HepG2 (cell line): ENCODE results near the gene PCYT2. TPM values are rescaled to one million over a fixed set of nuclear protein-coding genes. Genes with fewer than 3 reads are reported as not detected.

ENCODE experiments used
- ATF4 ChIP-seq, 2 experiments: fragments of 450-650 bp in 1 of 2; sonication (generic) in 1 of 2; formaldehyde crosslinking; IDR thresholded peaks; 2 replicates each; pipeline versions ENCODE4 v1.5.0 to v1.8.0; 2020 to 2022; ENCODE audit warnings: mild to moderate bottlenecking in 1 of 2, missing genetic modification reagents in 1 of 2
- MYNN ChIP-seq: sonication (generic); formaldehyde crosslinking; IDR thresholded peaks from 2 replicates; pipeline ENCODE4 v1.4.0; 2020; ENCODE audit warnings: mild to moderate bottlenecking, low read depth, missing genetic modification reagents
- PHF5A ChIP-seq: IDR thresholded peaks from one replicate; pipeline ENCODE4 v1.6.1; 2018; ENCODE audit warnings: low read depth, missing genetic modification reagents; ENCODE audit not compliant: unreplicated experiment
- RELA ChIP-seq: sonication (generic); formaldehyde crosslinking; IDR thresholded peaks from 2 replicates; pipeline ENCODE4 v1.4.0; 2020; ENCODE audit warnings: missing genetic modification reagents
- STAG1 ChIP-seq: sonication (generic); formaldehyde crosslinking; IDR thresholded peaks from 2 replicates; pipeline ENCODE4 v1.4.0; 2020; ENCODE audit warnings: missing genetic modification reagents
- ZC3H4 ChIP-seq: sonication (generic); formaldehyde crosslinking; IDR thresholded peaks from 2 replicates; pipeline ENCODE4 v1.4.0; 2020; ENCODE audit warnings: missing genetic modification reagents, borderline replicate concordance
- ZFX ChIP-seq: sonication (generic); formaldehyde crosslinking; IDR thresholded peaks from 2 replicates; pipeline ENCODE4 v1.4.0; 2020; ENCODE audit warnings: mild to moderate bottlenecking, low read depth, missing genetic modification reagents, moderate library complexity
- ZNF646 ChIP-seq: sonication (generic); formaldehyde crosslinking; IDR thresholded peaks from 2 replicates; pipeline ENCODE4 v1.9.0; 2021; ENCODE audit warnings: mild to moderate bottlenecking, missing genetic modification reagents
- ZNF781 ChIP-seq: sonication (generic); formaldehyde crosslinking; IDR thresholded peaks from 2 replicates; pipeline ENCODE4 v1.5.1; 2020; ENCODE audit warnings: borderline replicate concordance, mild to moderate bottlenecking, missing genetic modification reagents; ENCODE audit errors: not compliant biosample characterization
- ZNF800 ChIP-seq: sonication (generic); formaldehyde crosslinking; IDR thresholded peaks from 2 replicates; pipeline ENCODE4 v1.4.0; 2020; ENCODE audit warnings: missing genetic modification reagents
- ZSCAN5A ChIP-seq: sonication (generic); formaldehyde crosslinking; IDR thresholded peaks from 2 replicates; pipeline ENCODE4 v1.8.0; 2022; ENCODE audit warnings: mild to moderate bottlenecking, missing genetic modification reagents, borderline replicate concordance
- polyA plus RNA-seq, 8 experiments: library from polyadenylated mRNA; depleted of rRNA in 3 of 8; stranded (reverse) in 7 of 8; unstranded in 1 of 8; fragments of >200 nt; fragmentation: Illumina TruSeq in 4 of 8; extraction: Trizol in 4 of 8; gene quantifications; 2 replicates each; pipeline versions ENCODE4 v1.2.1 to v1.2.3, GENCODE V29; 2011 to 2016; ENCODE audit warnings: low read depth in 4 of 8, missing spikeins in 1 of 8, mixed read lengths in 1 of 8; ENCODE audit not compliant: insufficient read depth in 1 of 8
- total RNA-seq, 5 experiments: library from RNA; depleted of rRNA; stranded (reverse); fragments of >200 nt; fragmentation: Illumina TruSeq; extraction: Trizol; gene quantifications; 2 replicates each; pipeline ENCODE4 v1.2.3, GENCODE V29; 2016; ENCODE audit warnings: low read depth in 1 of 5
- TF ChIP-seq, protein P1 (sequence below): sonication (generic); formaldehyde crosslinking; IDR thresholded peaks from 2 replicates; pipeline ENCODE4 v1.4.0; 2020; ENCODE audit warnings: missing genetic modification reagents

PCYT2 gene
- total and polyA plus RNA-seq, 2 of the 13 experiments (the other 11 are each of a cell fraction or from before 2014, with no cell fraction given): 147 to 297 TPM

DNA sequence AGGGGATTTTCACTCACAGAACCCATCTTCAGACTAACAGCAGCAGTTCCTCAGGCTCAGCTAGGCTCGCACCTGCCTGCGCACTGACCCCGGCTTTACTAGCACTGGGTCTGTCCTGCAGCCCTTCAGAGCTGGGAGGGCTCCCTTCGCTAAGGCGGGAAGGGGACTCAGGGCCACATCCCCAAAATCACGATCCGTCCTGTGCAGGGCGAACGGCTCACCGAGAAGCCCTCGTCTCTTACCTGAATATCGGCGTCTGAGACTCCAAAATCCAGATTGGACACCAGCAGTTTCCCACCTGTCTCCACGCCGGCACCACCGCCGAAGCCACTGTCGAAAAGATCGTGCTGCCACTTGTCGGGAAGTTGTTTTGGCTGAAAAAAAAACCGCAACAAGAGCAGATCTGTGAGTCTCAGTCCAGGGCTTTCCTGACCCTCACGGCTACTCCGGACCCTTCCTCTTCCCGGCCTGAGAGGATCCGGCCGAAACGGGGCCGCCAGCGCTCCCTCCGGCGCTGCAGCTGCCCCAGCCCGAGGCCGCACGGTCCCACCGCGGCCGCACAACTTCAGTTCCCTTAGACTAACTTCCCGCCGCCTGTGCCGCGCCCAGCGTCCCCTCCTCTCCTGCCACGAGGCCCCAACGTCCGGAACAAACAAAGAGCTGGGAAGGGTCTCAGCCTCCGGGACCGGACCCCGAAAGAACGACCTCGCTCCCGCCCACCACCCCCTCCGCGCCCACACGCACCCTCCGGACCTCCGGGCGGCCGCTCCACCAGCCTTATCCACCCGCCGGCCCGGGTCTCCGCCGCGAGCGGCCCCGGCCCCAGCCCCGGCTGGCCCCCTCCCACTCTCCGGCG lies 20.5 kb downstream of the PCYT2 start (continued):
- TF ChIP-seq, protein P1, sequence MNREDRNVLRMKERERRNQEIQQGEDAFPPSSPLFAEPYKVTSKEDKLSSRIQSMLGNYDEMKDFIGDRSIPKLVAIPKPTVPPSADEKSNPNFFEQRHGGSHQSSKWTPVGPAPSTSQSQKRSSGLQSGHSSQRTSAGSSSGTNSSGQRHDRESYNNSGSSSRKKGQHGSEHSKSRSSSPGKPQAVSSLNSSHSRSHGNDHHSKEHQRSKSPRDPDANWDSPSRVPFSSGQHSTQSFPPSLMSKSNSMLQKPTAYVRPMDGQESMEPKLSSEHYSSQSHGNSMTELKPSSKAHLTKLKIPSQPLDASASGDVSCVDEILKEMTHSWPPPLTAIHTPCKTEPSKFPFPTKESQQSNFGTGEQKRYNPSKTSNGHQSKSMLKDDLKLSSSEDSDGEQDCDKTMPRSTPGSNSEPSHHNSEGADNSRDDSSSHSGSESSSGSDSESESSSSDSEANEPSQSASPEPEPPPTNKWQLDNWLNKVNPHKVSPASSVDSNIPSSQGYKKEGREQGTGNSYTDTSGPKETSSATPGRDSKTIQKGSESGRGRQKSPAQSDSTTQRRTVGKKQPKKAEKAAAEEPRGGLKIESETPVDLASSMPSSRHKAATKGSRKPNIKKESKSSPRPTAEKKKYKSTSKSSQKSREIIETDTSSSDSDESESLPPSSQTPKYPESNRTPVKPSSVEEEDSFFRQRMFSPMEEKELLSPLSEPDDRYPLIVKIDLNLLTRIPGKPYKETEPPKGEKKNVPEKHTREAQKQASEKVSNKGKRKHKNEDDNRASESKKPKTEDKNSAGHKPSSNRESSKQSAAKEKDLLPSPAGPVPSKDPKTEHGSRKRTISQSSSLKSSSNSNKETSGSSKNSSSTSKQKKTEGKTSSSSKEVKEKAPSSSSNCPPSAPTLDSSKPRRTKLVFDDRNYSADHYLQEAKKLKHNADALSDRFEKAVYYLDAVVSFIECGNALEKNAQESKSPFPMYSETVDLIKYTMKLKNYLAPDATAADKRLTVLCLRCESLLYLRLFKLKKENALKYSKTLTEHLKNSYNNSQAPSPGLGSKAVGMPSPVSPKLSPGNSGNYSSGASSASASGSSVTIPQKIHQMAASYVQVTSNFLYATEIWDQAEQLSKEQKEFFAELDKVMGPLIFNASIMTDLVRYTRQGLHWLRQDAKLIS (CRISPR knock-in tag): no peak
- TF ChIP-seq RELA (no peak), MYNN (CRISPR knock-in tag) (no peak), ZSCAN5A (no peak), STAG1 (CRISPR knock-in tag) (no peak), ZNF781 (CRISPR knock-in tag) (peak; percentile 74), ZC3H4 (CRISPR knock-in tag) (no peak), ZNF646 (no peak), ATF4 (CRISPR knock-in tag; IDR thresholded peaks at IDR 0.05) (no peak), ZFX (CRISPR knock-in tag) (peak; percentile 27), ZNF800 (CRISPR knock-in tag) (0 out of 2 replicates have a peak, but pooled peaks have one; percentile 38), PHF5A (CRISPR knock-in tag) (no peak)
